A673 (cell line): ENCODE results near the gene SERP2. TPM values are rescaled to one million over a fixed set of nuclear protein-coding genes. Genes with fewer than 3 reads are reported as not detected.
"Not testable (repeated sequence)": the region's sequence is repeated elsewhere in the genome, so short reads cannot be mapped to it uniquely, and the experiment has no call there.

Experiments
- Bru-seq: library from RNA; stranded (reverse); fragments of 400-500 nt; gene quantifications from one replicate; lab custom pipeline; 2021; lab: Mats Ljungman, UMichigan
- BruChase-seq, 2 experiments: library from RNA; stranded (reverse); fragments of 400-500 nt; gene quantifications; one replicate each; lab custom pipeline; 2021; lab: Mats Ljungman, UMichigan
- BruUV-seq: library from RNA; stranded (reverse); fragments of 400-500 nt; replicated peaks from 2 replicates; lab custom pipeline; 2021; lab: Mats Ljungman, UMichigan
- CTCF ChIA-PET: fragments of 300-600 bp; sonication (Branson Sonifier 250); formaldehyde crosslinking; loops from one replicate; lab custom pipeline; 2022; ENCODE audit warnings: antibody characterized with exemption; lab: Charles Lee
- POLR2A ChIA-PET: fragments of 300-600 bp; sonication (Branson Sonifier 250); formaldehyde crosslinking; loops from one replicate; lab custom pipeline; 2022; ENCODE audit warnings: antibody characterized with exemption; ENCODE audit not compliant: low non-redundant PET; lab: Charles Lee
- DNase-seq: peaks from one replicate; pipeline ENCODE4 v3.0.0-alpha.2; 2015; ENCODE audit warnings: low spot score
- H3K27ac ChIP-seq: fragments of 200-600 bp; sonication (generic); 2 replicates; pipeline ENCODE4 v1.5.1; 2016; ENCODE audit warnings: mixed run types, low read depth, mild to moderate bottlenecking, mixed read lengths, antibody characterized with exemption, low read length; ENCODE audit not compliant: poor library complexity, severe bottlenecking
- H3K27me3 ChIP-seq: fragments of 200-600 bp; sonication (generic); replicated peaks from 2 replicates; pipeline ENCODE4 v1.6.1; 2017; ENCODE audit warnings: mixed run types, low read depth, mild to moderate bottlenecking, mixed read lengths, antibody characterized with exemption, low read length; ENCODE audit not compliant: insufficient read depth, poor library complexity
- H3K36me3 ChIP-seq: fragments of 200-600 bp; sonication (generic); 2 replicates; pipeline ENCODE4 v1.6.1; 2016; ENCODE audit warnings: mixed run types, mild to moderate bottlenecking, mixed read lengths, antibody characterized with exemption, low read length; ENCODE audit not compliant: insufficient read depth, poor library complexity, severe bottlenecking
- H3K4me1 ChIP-seq: fragments of 200-600 bp; sonication (generic); 2 replicates; pipeline ENCODE4 v1.6.1; 2017; ENCODE audit warnings: mixed run types, mild to moderate bottlenecking, mixed read lengths, antibody characterized with exemption, low read length; ENCODE audit not compliant: insufficient read depth, poor library complexity, severe bottlenecking
- H3K4me3 ChIP-seq: fragments of 200-600 bp; sonication (generic); 2 replicates; pipeline ENCODE4 v1.5.1; 2016; ENCODE audit warnings: low read depth, mixed run types, mild to moderate bottlenecking, mixed read lengths, low read length; ENCODE audit not compliant: poor library complexity, severe bottlenecking
- H3K9me3 ChIP-seq: fragments of 200-600 bp; sonication (generic); 2 replicates; pipeline ENCODE4 v1.6.1; 2016; ENCODE audit warnings: mixed run types, low read depth, mild to moderate bottlenecking, mixed read lengths, antibody characterized with exemption, low read length; ENCODE audit not compliant: poor library complexity, severe bottlenecking
- CTCF ChIP-seq: fragments of 300-800, 200-600 bp; sonication (generic); conservative IDR thresholded peaks from 2 replicates; pipeline ENCODE4 v1.5.1; 2017; ENCODE audit warnings: low read depth, mild to moderate bottlenecking, antibody characterized with exemption, low read length, moderate library complexity, mixed read lengths
- EZH2 ChIP-seq: fragments of 200-600 bp; sonication (generic); IDR thresholded peaks from 2 replicates; pipeline ENCODE4 v1.6.1; 2017; ENCODE audit warnings: borderline replicate concordance, low read depth, mild to moderate bottlenecking, mixed read lengths, antibody characterized with exemption, low read length; ENCODE audit not compliant: poor library complexity, severe bottlenecking
- intact Hi-C: fragments of 100-400 bp; cut with micrococcal nuclease; formaldehyde crosslinking; loops from one replicate; pipeline ENCODE4 v1.10.0; 2022; ENCODE audit not compliant: unreplicated experiment
- long read RNA-seq: library from polyadenylated mRNA; stranded (forward); transcript quantifications from one replicate; pipeline ENCODE4 v2.0.0, GENCODE V29; 2022
- total RNA-seq: library from RNA; stranded (reverse); gene quantifications from 2 replicates; pipeline ENCODE4 v1.2.3, GENCODE V29; 2021

SERP2 gene
- total RNA-seq (0.69 and 1.5 TPM in 2 replicates), Bru-seq, nascent RNA (percentile 34 among the genes with signal in this experiment), BruChase-seq, experiment 1, labeled RNA remaining after a 2-hour chase (percentile 29 among the genes with signal in this experiment), BruChase-seq, experiment 2, labeled RNA remaining after a 6-hour chase (percentile 21 among the genes with signal in this experiment)
- long read RNA-seq = 0 reads

DNA sequence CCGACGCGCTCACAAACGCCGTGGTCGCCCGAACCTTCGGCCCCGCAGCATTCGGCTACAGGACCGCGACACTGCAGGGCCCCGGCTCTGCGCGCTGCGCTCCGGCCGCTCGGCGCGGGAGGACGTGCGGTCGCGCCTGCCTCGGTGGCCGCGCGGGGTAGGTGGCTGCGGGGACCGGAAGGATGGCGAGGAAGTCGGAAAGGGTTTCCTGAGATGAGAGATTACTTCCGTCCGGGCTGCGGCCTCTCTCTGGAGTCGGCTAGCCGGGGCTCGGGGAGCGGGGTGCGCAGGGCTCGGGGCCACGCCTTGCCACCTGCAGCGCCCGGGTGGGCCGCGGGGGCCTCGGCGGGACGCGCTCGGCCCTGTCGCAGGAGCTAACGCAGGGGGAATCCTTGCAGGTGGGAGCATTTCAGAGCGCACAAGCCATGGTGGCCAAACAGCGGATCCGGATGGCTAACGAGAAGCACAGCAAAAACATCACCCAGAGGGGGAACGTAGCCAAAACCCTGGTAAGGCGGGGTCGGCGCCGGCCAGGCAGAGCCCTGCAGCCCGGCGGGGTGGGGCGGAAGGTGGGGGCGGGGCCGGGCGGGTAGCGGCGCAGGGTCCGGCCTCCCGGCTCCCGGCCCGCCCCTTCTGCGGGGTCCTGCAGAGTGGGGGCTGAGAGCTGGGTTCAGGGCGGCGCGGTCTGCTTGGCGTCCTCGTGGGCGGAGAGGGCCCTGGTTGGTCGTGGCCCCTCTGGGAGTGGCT is at the start of gene SERP2:
Gene SERP2 (plus strand): TSS at position 224 of the 747 bp plus-strand sequence. CDS start 202 bp downstream, at position 426.
- ChIA-PET POLR2A (interaction anchor here (0.6 kb wide), 1 partner anchor 29 kb away, joined by 3 read pairs; no protein-coding TSS in a partner anchor), CTCF (no interaction called here)
- Histone ChIP-seq H3K9me3 (no peaks in the 10 kb centered on the region), H3K27ac (no peak within 1 kb of the TSS), H3K36me3 (no peaks in the 10 kb centered on the region), H3K27me3 (no peaks in the 10 kb centered on the region), H3K4me3 (peak within 1 kb of the TSS; percentile 51), H3K4me1 (no peaks in the 10 kb centered on the region)
- intact Hi-C loops = no loop called here
- TF ChIP-seq EZH2 = no peak
- TF ChIP-seq CTCF = no peak
- peak; percentile 2 for DNase-seq
- no TSS peak for BruUV-seq

GRCh38 chr13:44326961-44327360 is 46.7 kb upstream of the SERP2 start:
- CTCF ChIA-PET = no interaction called here
- TF ChIP-seq EZH2 = no peak
- TF ChIP-seq CTCF = no peak
- Histone ChIP-seq H3K36me3 (no peaks in the 10 kb centered on the region), H3K4me3 (no peak overlapping the region), H3K4me1 (peaks cover 16% of the 10 kb centered on the region), H3K27me3 (no peaks in the 10 kb centered on the region), H3K27ac (no peak overlapping the region), H3K9me3 (no peaks in the 10 kb centered on the region)
- BruUV-seq = no TSS peak
- DNase-seq = no peak
- intact Hi-C loops = no loop called here
- POLR2A ChIA-PET = no interaction called here

DNA sequence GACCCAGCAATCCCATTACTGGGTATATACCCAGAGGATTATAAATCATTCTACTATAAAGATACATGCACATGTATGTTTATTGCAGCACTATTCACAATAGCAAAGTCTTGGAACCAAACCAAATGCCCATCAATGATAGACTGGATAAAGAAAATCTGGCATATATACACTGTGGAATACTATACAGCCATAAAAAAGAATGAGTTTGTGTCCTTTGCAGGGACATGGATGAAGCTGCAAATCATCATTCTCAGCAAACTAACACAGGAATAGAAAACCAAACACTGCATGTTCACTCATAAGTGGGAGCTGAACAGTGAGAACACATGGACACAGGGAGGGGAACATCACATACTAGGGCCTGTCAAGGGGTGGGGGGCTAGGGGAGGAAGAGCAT is 44.6 kb upstream of the SERP2 start:
- H3K9me3 ChIP-seq, DNase-seq, H3K27me3 ChIP-seq, BruUV-seq, intact Hi-C loops, H3K27ac ChIP-seq, H3K36me3 ChIP-seq, H3K4me3 ChIP-seq, CTCF ChIA-PET: not testable (repeated sequence)
- H3K4me1 ChIP-seq = peaks cover 30% of the 10 kb centered on the region
- POLR2A ChIA-PET = interaction anchor here (0.6 kb wide), 1 partner anchor 393 kb away, joined by 4 read pairs; no protein-coding TSS in a partner anchor
